ENCODE measurements around the gene PGAP2. TPM values are rescaled to one million over a fixed set of nuclear protein-coding genes. Genes with fewer than 3 reads are reported as not detected.

PGAP2 gene
- total and polyA plus RNA-seq, 2 donors (not counting 3 experiments of a cell fraction or from before 2014, with no cell fraction given): 18.3 to 34.1 TPM

- Histone ChIP-seq H3K4me3 (replicated peaks in 1 of 3; ENCODE audit: insufficient read depth in 1 of 3, low read depth in 1 of 3, low read length in 3 of 3) (no peak overlapping the region), H3K36me3 (ENCODE audit: control insufficient read depth in 2 of 2, extremely low read depth in 1 of 2, insufficient read depth in 2 of 2, low read length in 2 of 2) (peaks cover 0 to 2% of the 10 kb centered on the region in 2 experiments), H3K9me3 (replicated peaks; ENCODE audit: control insufficient read depth, insufficient read depth, low read length) (no peaks in the 10 kb centered on the region), H3K9me1 (replicated peaks; ENCODE audit: control insufficient read depth, extremely low read depth, insufficient read depth, low read length) (no peaks in the 10 kb centered on the region), H3K27me3 (ENCODE audit: control insufficient read depth in 2 of 2, insufficient read depth in 2 of 2, low read length in 2 of 2) (no peaks in the 10 kb centered on the region), H3K4me2 (ENCODE audit: insufficient read depth, low read length) (no peak overlapping the region), H4K20me1 (replicated peaks; ENCODE audit: control insufficient read depth, extremely low read depth, insufficient read depth, low read length) (no peaks in the 10 kb centered on the region), H3K9ac (replicated peaks; ENCODE audit: extremely low read depth, insufficient read depth, low read length) (no peak overlapping the region), H2AFZ (ENCODE audit: low read depth, low read length) (no peak overlapping the region), H3K27ac (ENCODE audit: insufficient read depth, low read depth, low read length) (no peak overlapping the region), H3K79me2 (ENCODE audit: control insufficient read depth, insufficient read depth, low read length) (no peaks in the 10 kb centered on the region), H3K4me1 (ENCODE audit: control insufficient read depth, extremely low read depth, insufficient read depth, low read length) (no peaks in the 10 kb centered on the region)
- FAIRE-seq (no peak), DNase-seq (ENCODE audit: low read depth, low spot score) (no peak)
- ChIA-PET POLR2A (no interaction called here), CTCF (interaction anchor here (1.3 to 3.8 kb wide), 2 partner anchors 9 to 24 kb away, joined by 3 to 30 read pairs; partner anchors contain the start of gene PGAP2)
- no peak for TF ChIP-seq EZH2 (IDR thresholded peaks at IDR 0.05; ENCODE audit: borderline replicate concordance, low read depth, low read length, severe bottlenecking)
- TF ChIP-seq POLR2A (IDR thresholded peaks at IDR 0.05; ENCODE audit: low read depth, low read length): no peak
- dilution Hi-C loops (cut with MboI; ENCODE audit: extremely low pct_ligation_motif_present, low sequenced_read_pairs) (no loop called here), intact Hi-C loops (cut with micrococcal nuclease) (no loop called here)
- no TSS peak for BruUV-seq (replicated peaks)
Measured at GRCh38 chr11:3817181-3817800, 8.9 kb downstream of the PGAP2 start.

DNA sequence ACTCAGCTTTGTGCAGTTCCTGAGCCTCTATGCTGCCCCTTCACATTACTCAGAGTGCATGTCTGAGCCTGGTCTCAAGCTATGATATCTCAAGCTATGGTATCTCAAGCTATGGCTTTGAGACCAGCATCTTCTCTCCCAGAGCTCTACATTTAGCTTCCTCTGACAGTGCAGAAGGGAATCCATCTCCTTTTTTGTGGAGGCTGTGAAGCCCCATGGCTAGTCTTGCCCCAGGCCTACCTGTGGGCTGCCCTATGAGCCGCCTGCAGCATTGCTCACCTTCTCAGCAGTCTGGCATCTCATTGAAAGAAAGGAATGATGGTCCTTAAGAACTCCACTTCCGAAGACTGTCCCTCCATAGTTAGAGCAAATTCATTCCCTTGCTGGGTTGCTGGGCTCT lies 12.6 kb downstream of the PGAP2 start:
- Histone ChIP-seq H3K4me3 (replicated peaks in 1 of 3; ENCODE audit: insufficient read depth in 1 of 3, low read depth in 1 of 3, low read length in 3 of 3) (no peak overlapping the region), H3K36me3 (ENCODE audit: control insufficient read depth in 2 of 2, extremely low read depth in 1 of 2, insufficient read depth in 2 of 2, low read length in 2 of 2) (peaks cover 2 to 4% of the 10 kb centered on the region in 2 experiments), H3K4me2 (ENCODE audit: insufficient read depth, low read length) (no peak overlapping the region), H2AFZ (ENCODE audit: low read depth, low read length) (no peak overlapping the region), H3K4me1 (ENCODE audit: control insufficient read depth, extremely low read depth, insufficient read depth, low read length) (no peaks in the 10 kb centered on the region), H3K9me3 (replicated peaks; ENCODE audit: control insufficient read depth, insufficient read depth, low read length) (no peaks in the 10 kb centered on the region), H3K9me1 (replicated peaks; ENCODE audit: control insufficient read depth, extremely low read depth, insufficient read depth, low read length) (no peaks in the 10 kb centered on the region), H3K79me2 (ENCODE audit: control insufficient read depth, insufficient read depth, low read length) (no peaks in the 10 kb centered on the region), H3K27me3 (ENCODE audit: control insufficient read depth in 2 of 2, insufficient read depth in 2 of 2, low read length in 2 of 2) (no peaks in the 10 kb centered on the region), H3K27ac (ENCODE audit: insufficient read depth, low read depth, low read length) (no peak overlapping the region), H3K9ac (replicated peaks; ENCODE audit: extremely low read depth, insufficient read depth, low read length) (no peak overlapping the region), H4K20me1 (replicated peaks; ENCODE audit: control insufficient read depth, extremely low read depth, insufficient read depth, low read length) (no peaks in the 10 kb centered on the region)
- ChIA-PET CTCF (interaction anchor here (0.9 to 3.8 kb wide), 5 partner anchors 13 to 237 kb away, joined by 3 to 30 read pairs (median 5); partner anchors contain the start of genes PGAP2, RHOG and STIM1), POLR2A (no interaction called here)
- FAIRE-seq: no peak
- no peak for DNase-seq (ENCODE audit: low read depth, low spot score)
- intact Hi-C loops (cut with micrococcal nuclease): no loop called here
- TF ChIP-seq POLR2AphosphoS5 (IDR thresholded peaks at IDR 0.05; ENCODE audit: insufficient read depth, low read depth, low read length) (no peak), JUN (IDR thresholded peaks at IDR 0.05; ENCODE audit: borderline replicate concordance, insufficient read depth, insufficient read length, low read depth) (no peak), GATA2 (IDR thresholded peaks at IDR 0.05; ENCODE audit: insufficient read depth, insufficient read length, low read depth, low read length) (no peak), FOS (IDR thresholded peaks at IDR 0.05; ENCODE audit: borderline replicate concordance, insufficient read depth, low read length) (no peak), EZH2 (IDR thresholded peaks at IDR 0.05; ENCODE audit: borderline replicate concordance, low read depth, low read length, severe bottlenecking) (no peak), MYC (IDR thresholded peaks at IDR 0.05; ENCODE audit: low read depth, low read length) (no peak), POLR2A (IDR thresholded peaks at IDR 0.05; ENCODE audit: low read depth, low read length) (no peak), MAX (IDR thresholded peaks at IDR 0.05; ENCODE audit: insufficient read depth, insufficient read length) (no peak)
- TF ChIP-seq, protein P1, sequence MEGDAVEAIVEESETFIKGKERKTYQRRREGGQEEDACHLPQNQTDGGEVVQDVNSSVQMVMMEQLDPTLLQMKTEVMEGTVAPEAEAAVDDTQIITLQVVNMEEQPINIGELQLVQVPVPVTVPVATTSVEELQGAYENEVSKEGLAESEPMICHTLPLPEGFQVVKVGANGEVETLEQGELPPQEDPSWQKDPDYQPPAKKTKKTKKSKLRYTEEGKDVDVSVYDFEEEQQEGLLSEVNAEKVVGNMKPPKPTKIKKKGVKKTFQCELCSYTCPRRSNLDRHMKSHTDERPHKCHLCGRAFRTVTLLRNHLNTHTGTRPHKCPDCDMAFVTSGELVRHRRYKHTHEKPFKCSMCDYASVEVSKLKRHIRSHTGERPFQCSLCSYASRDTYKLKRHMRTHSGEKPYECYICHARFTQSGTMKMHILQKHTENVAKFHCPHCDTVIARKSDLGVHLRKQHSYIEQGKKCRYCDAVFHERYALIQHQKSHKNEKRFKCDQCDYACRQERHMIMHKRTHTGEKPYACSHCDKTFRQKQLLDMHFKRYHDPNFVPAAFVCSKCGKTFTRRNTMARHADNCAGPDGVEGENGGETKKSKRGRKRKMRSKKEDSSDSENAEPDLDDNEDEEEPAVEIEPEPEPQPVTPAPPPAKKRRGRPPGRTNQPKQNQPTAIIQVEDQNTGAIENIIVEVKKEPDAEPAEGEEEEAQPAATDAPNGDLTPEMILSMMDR (IDR thresholded peaks at IDR 0.05; ENCODE audit: extremely low read depth in 1 of 2, insufficient read depth in 1 of 2, low read depth in 1 of 2, low read length in 2 of 2): no peak
- dilution Hi-C loops (cut with MboI; ENCODE audit: extremely low pct_ligation_motif_present, low sequenced_read_pairs): no loop called here
- no TSS peak for BruUV-seq (replicated peaks)

All from endothelial cell of umbilical vein (primary cell).